Measurements from ENCODE around the gene SNRPA. TPM values are rescaled to one million over a fixed set of nuclear protein-coding genes. Genes with fewer than 3 reads are reported as not detected.

The SNRPA gene
- polyA plus RNA-seq, 1 experiment = 167 TPM

DNA sequence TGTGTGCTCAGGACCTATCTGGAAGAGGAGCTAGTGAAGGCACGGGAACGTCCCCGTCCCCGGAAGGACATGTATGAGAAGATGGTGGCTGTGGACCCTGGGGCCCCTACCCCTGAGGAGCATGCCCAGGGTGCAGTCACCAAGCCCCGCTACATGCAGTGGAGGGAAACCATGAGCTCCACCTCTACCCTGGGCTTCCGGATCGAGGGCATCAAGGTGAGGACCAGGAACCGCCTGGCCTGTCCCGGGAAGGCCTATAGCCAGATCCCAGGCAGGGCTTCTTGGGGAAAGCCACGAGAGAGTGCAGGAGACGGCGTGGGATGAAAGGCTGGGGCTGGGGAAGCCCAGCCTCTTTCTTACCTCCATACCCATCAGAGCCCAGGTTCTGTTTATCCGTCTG, 17.9 kb upstream of the SNRPA start:
- no peak for DNase-seq (ENCODE audit: low read depth)
- POLR2A ChIA-PET = no interaction called here
- Histone ChIP-seq H3K27me3 (ENCODE audit: control insufficient read depth, insufficient read depth, low read length) (no peaks in the 10 kb centered on the region), H3K4me3 (ENCODE audit: low read depth, low read length) (no peak overlapping the region), H3K36me3 (ENCODE audit: control insufficient read depth, insufficient read depth, low read length) (peaks cover 39% of the 10 kb centered on the region)
- CTCF ChIA-PET = interaction anchor here (2.4 kb wide), 1 partner anchor 11 kb away, joined by 7 read pairs; no protein-coding TSS in a partner anchor
- TF ChIP-seq, protein P1, sequence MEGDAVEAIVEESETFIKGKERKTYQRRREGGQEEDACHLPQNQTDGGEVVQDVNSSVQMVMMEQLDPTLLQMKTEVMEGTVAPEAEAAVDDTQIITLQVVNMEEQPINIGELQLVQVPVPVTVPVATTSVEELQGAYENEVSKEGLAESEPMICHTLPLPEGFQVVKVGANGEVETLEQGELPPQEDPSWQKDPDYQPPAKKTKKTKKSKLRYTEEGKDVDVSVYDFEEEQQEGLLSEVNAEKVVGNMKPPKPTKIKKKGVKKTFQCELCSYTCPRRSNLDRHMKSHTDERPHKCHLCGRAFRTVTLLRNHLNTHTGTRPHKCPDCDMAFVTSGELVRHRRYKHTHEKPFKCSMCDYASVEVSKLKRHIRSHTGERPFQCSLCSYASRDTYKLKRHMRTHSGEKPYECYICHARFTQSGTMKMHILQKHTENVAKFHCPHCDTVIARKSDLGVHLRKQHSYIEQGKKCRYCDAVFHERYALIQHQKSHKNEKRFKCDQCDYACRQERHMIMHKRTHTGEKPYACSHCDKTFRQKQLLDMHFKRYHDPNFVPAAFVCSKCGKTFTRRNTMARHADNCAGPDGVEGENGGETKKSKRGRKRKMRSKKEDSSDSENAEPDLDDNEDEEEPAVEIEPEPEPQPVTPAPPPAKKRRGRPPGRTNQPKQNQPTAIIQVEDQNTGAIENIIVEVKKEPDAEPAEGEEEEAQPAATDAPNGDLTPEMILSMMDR (IDR thresholded peaks at IDR 0.05; ENCODE audit: insufficient read depth, low read depth, low read length) = no peak

DNA sequence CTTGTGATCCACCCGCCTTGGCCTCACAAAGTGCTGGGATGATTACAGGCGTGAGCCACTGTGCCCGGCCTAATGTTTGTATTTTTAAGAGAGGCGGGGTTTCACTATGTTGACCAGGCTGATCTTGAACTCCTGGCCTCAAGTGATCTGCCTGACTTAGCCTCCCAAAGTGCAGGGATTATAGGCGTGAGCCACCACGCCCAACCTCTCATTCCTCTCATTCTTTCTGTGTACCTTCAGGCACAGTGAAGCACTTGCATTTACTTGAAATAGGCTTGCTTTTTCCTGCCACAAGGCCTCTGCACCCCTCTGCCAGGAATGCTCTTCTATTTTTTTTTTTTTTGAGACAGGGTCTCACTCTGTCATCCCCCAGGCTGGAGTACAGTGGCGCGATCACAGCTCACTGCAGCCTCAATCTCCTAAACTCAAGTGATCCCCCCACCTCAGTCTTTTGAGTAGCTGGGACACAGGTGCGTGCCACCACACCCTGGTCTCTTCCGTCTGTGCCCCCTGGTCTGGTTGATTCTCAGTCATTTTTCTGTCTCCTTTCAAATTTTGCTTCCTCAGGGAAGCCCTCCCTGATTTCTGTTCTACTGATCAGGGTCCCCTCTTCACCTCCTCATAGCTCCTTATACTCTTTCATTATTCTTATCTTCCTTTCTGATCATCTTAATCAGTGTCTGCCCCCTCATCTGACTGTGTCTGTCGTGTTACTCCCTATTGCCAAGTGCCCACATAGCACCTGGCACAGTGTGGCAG, 15.8 kb upstream of the SNRPA start:
- TF ChIP-seq, protein P1 (IDR thresholded peaks at IDR 0.05; ENCODE audit: insufficient read depth, low read depth, low read length) = no peak
- peaks cover 41% of the 10 kb centered on the region for H3K36me3 ChIP-seq (ENCODE audit: control insufficient read depth, insufficient read depth, low read length)
- POLR2A ChIA-PET = no interaction called here
- no peak for DNase-seq (ENCODE audit: low read depth)
- no peaks in the 10 kb centered on the region for H3K27me3 ChIP-seq (ENCODE audit: control insufficient read depth, insufficient read depth, low read length)
- H3K4me3 ChIP-seq (ENCODE audit: low read depth, low read length) = no peak overlapping the region
- CTCF ChIA-PET = interaction anchor here (1.2 kb wide), 1 partner anchor 72 kb away, joined by 3 read pairs; no protein-coding TSS in a partner anchor

DNA sequence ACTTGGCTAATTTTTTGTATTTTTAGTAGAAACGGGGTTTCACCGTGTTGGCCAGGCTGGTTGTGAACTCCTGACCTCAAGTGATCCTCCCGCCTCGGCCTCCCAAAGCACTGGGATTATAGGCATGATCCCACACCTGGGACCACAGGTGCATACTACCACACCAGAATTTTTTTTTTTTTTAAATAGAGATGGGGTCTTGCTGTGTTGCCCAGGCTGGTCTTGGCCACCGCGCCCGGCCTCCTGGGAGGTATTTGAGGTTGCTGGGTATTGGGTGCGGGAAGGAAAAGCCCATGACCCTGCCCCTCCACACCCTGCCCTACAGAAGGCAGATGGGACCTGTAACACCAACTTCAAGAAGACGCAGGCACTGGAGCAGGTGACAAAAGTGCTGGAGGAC, 14.3 kb upstream of the SNRPA start:
- TF ChIP-seq, protein P1 (IDR thresholded peaks at IDR 0.05; ENCODE audit: insufficient read depth, low read depth, low read length) = no peak
- Histone ChIP-seq H3K4me3 (ENCODE audit: low read depth, low read length) (no peak overlapping the region), H3K36me3 (ENCODE audit: control insufficient read depth, insufficient read depth, low read length) (peaks cover 35% of the 10 kb centered on the region), H3K27me3 (ENCODE audit: control insufficient read depth, insufficient read depth, low read length) (no peaks in the 10 kb centered on the region)
- ChIA-PET POLR2A (no interaction called here), CTCF (no interaction called here)
- DNase-seq (ENCODE audit: low read depth) = no peak

DNA sequence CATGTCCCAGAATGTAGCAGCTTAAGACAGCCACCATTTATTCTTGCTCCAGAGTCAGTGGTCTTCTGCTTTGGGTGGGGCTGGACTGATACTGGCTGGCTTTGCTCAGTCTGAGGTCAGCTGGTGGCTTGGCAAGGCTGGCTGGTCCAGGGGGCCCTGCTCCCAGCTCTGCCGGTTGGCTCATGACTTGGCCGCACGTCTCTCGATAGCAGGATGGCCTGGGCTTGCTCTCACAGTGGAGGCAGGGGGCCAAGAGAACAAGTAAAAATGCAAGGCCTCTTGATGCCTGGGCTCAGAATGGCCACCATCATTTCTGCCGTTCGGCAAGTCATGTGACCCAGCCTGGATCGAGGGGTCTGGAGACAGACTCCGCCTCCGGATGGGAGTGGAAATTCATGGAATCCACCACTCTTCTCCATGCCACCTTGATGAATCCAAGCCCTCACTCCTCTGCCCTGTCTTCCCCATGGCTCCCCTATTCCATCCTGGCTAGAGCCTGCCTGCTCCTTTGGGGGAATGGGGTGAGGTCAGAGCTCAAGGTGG, 13.8 kb upstream of the SNRPA start:
- ChIA-PET CTCF (no interaction called here), POLR2A (no interaction called here)
- TF ChIP-seq, protein P1 (IDR thresholded peaks at IDR 0.05; ENCODE audit: insufficient read depth, low read depth, low read length) = no peak
- no peak overlapping the region for H3K4me3 ChIP-seq (ENCODE audit: low read depth, low read length)
- DNase-seq (ENCODE audit: low read depth) = no peak
- H3K36me3 ChIP-seq (ENCODE audit: control insufficient read depth, insufficient read depth, low read length) = peaks cover 35% of the 10 kb centered on the region
- no peaks in the 10 kb centered on the region for H3K27me3 ChIP-seq (ENCODE audit: control insufficient read depth, insufficient read depth, low read length)

DNA sequence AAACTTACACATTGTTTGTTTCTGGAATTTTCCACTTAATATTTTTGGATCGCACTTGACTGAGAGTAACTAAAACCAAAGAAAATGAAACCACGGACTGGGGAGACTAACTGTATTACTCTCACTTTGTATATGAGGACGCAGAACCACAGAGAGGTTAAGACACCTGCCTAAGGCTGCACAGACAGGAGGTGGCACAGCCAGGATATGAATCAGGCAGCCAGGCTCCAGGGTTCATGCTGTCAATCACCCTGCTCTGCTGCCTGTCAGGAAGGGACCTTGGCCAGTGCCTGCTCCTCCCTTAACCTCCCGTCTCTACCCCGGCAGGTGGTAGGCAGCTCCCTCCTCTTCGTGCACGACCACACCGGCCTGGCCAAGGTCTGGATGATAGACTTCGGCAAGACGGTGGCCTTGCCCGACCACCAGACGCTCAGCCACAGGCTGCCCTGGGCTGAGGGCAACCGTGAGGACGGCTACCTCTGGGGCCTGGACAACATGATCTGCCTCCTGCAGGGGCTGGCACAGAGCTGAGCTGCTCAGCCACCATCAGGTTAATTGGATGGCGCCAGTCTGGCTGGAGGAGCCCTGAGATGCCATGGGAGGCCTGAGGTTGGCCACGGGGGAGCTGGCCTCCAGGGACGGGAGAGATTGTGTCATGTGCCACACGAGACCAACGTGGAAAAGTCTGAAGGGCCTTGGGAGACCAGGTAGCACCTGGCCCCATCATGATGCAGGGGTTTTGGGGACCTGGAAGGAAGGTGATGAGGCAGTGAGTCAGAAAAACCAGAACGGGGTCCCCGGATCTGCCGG, 11.8 kb upstream of the SNRPA start:
- DNase-seq (ENCODE audit: low read depth) = no peak
- ChIA-PET CTCF (interaction anchor here (0.5 to 1.2 kb wide), 3 partner anchors 68 to 571 kb away, joined by 3 read pairs; no protein-coding TSS in a partner anchor), POLR2A (no interaction called here)
- Histone ChIP-seq H3K27me3 (ENCODE audit: control insufficient read depth, insufficient read depth, low read length) (no peaks in the 10 kb centered on the region), H3K4me3 (ENCODE audit: low read depth, low read length) (no peak overlapping the region), H3K36me3 (ENCODE audit: control insufficient read depth, insufficient read depth, low read length) (peaks cover 29% of the 10 kb centered on the region)
- TF ChIP-seq, protein P1 (IDR thresholded peaks at IDR 0.05; ENCODE audit: insufficient read depth, low read depth, low read length) = no peak

Measured in BJ (cell line).